Lung (tissue), 12 donors: Measurements from ENCODE around the gene MCTP2. TPM values are rescaled to one million over a fixed set of nuclear protein-coding genes. Genes with fewer than 3 reads are reported as not detected.
A peak's percentile ranks its signal among the peaks of the same experiment; 100 is the strongest.

ENCODE experiments used
- ATAC-seq: fragments of 200-7000 bp; cut with Tn5 transposase; one replicate; pipeline ENCODE4 v1.9.1; 2020; ENCODE audit warnings: moderate number of reproducible peaks; ENCODE audit not compliant: insufficient read depth, low FRiP score
- DNase-seq, 3 donors: peaks; one replicate each; pipeline ENCODE4 v3.0.0-alpha.2; 2013 to 2017
- H3K27ac ChIP-seq, 2 donors: one replicate each; pipeline ENCODE4 v1.5.1; 2013; ENCODE audit warnings: mild to moderate bottlenecking in 2 of 2, moderate library complexity in 2 of 2, control low read depth in 1 of 2, inconsistent platforms in 1 of 2, low read depth in 1 of 2, low read length in 1 of 2
- H3K27me3 ChIP-seq, 3 donors: one replicate each; pipeline ENCODE4 v1.5.1; 2013; ENCODE audit warnings: low read length in 2 of 3; ENCODE audit not compliant: control insufficient read depth in 3 of 3, insufficient read depth in 3 of 3
- H3K36me3 ChIP-seq, 4 donors: one replicate each; pipeline ENCODE4 v1.5.1; 2013; ENCODE audit warnings: low read length in 4 of 4, mild to moderate bottlenecking in 1 of 4, moderate library complexity in 1 of 4; ENCODE audit not compliant: control insufficient read depth in 4 of 4, insufficient read depth in 4 of 4
- H3K4me1 ChIP-seq, 5 donors: one replicate each; pipeline ENCODE4 v1.5.1; 2013; ENCODE audit warnings: low read length in 5 of 5, mild to moderate bottlenecking in 2 of 5, moderate library complexity in 1 of 5; ENCODE audit not compliant: control insufficient read depth in 5 of 5, insufficient read depth in 5 of 5
- H3K4me3 ChIP-seq: one replicate; pipeline ENCODE4 v1.5.1; 2013; ENCODE audit warnings: mild to moderate bottlenecking, control low read depth, moderate library complexity
- H3K9ac ChIP-seq, 2 donors: one replicate each; pipeline ENCODE4 v1.5.1; 2013; ENCODE audit warnings: low read length in 2 of 2, control low read depth in 1 of 2; ENCODE audit not compliant: insufficient read depth in 1 of 2
- H3K9me3 ChIP-seq, 4 donors: one replicate each; pipeline ENCODE4 v1.5.1; 2013; ENCODE audit warnings: low read length in 3 of 4, mild to moderate bottlenecking in 1 of 4, moderate library complexity in 1 of 4; ENCODE audit not compliant: control insufficient read depth in 4 of 4, insufficient read depth in 3 of 4
- CTCF ChIP-seq: IDR thresholded peaks from 2 replicates; pipeline ENCODE4 v1.5.1; 2012; ENCODE audit warnings: mild to moderate bottlenecking; ENCODE audit errors: control extremely low read depth, extremely low read depth
- WGBS, 2 donors: extraction: QIAGEN DNeasy Blood & Tissue Kit; methylation state at CpG; one replicate each; pipeline ENCODE4 v1.1.7; 2013; 5-methylcytosine and 5-hydroxymethylcytosine counted together
- polyA plus RNA-seq, 2 donors: library from polyadenylated mRNA; stranded (reverse); fragments of 200-250 nt; gene quantifications; one replicate each; pipeline ENCODE4 v1.2.1, GENCODE V29; 2013
- total RNA-seq, 2 donors: library from RNA; depleted of rRNA in 1 of 2; stranded (reverse); fragments of >200 nt in 1 of 2; gene quantifications; one replicate each; pipeline ENCODE4 v1.2.1, GENCODE V29; 2014 to 2021
- donor health status: control.
- donor health status: control.
- donor health status: Bipolar disorder and iron deficiency.
- donor health status: healthy.
- donor health status: DM: yes; HTN: yes; CAD: no.

Gene MCTP2
- total and polyA plus RNA-seq, 4 donors = 3.5 to 92.5 (median 30.2) TPM

- H3K4me1 ChIP-seq = peaks cover 0 to 4% (median 0%) of the 10 kb centered on the region in 5 donors
- no peak overlapping the region for H3K9ac ChIP-seq
- H3K4me3 ChIP-seq = no peak overlapping the region
- no peak overlapping the region for H3K27ac ChIP-seq
- H3K36me3 ChIP-seq = no peaks in the 10 kb centered on the region
- no peak for ATAC-seq
- 71 to 76% methylated on average over 7 of the region's 7 CpGs for WGBS, 2 donors
- DNase-seq = peak in 2 of 3 donors; percentile 35 to 37
- no peaks in the 10 kb centered on the region for H3K27me3 ChIP-seq
- no peak for TF ChIP-seq CTCF
- H3K9me3 ChIP-seq = no peaks in the 10 kb centered on the region
These were observed 32.2 kb downstream of the MCTP2 start for GRCh38 chr15:94263341-94264273.

GRCh38 chr15:94265009-94265408 is 33.6 kb downstream of the MCTP2 start:
- no peak overlapping the region for H3K27ac ChIP-seq

GRCh38 chr15:94265982-94266381 is 34.6 kb downstream of the MCTP2 start:
- ATAC-seq = no peak
- DNase-seq = peak in 1 of 3 donors; percentile 28
- Histone ChIP-seq H3K4me1 (peaks cover 0 to 4% (median 0%) of the 10 kb centered on the region in 5 donors), H3K9me3 (no peaks in the 10 kb centered on the region), H3K36me3 (no peaks in the 10 kb centered on the region), H3K4me3 (no peak overlapping the region), H3K27ac (no peak overlapping the region), H3K27me3 (no peaks in the 10 kb centered on the region), H3K9ac (no peak overlapping the region)
- WGBS, 2 donors = 76 to 79% methylated on average over 6 of the region's 6 CpGs
- no peak for TF ChIP-seq CTCF

More at GRCh38 chr15:94265009-94265408, 33.6 kb downstream of the MCTP2 start:
- Histone ChIP-seq H3K4me3 (no peak overlapping the region), H3K4me1 (peaks cover 0 to 4% (median 0%) of the 10 kb centered on the region in 5 donors), H3K36me3 (no peaks in the 10 kb centered on the region), H3K9me3 (no peaks in the 10 kb centered on the region), H3K27me3 (no peaks in the 10 kb centered on the region), H3K9ac (no peak overlapping the region)
- ATAC-seq = no peak
- no peak for TF ChIP-seq CTCF
- 68 to 79% methylated on average over 4 of the region's 4 CpGs for WGBS, 2 donors
- DNase-seq = no peak
